Posterior vena cava (tissue), 2 donors: ENCODE results near the gene MARCHF10. TPM values are rescaled to one million over a fixed set of nuclear protein-coding genes. Genes with fewer than 3 reads are reported as not detected.

Source experiments
- DNase-seq: peaks from one replicate; pipeline ENCODE4 v3.0.0-alpha.2; 2020; ENCODE audit warnings: low spot score
- intact Hi-C, 2 donors: fragments of 100-400 bp; cut with DNase I; formaldehyde crosslinking; loops; one replicate each; pipeline versions ENCODE4 v1.14.1 to v1.14.2; 2022 to 2023
- total RNA-seq, 2 donors: library from RNA; stranded (reverse); fragmentation: NEBNext Ultra II Directional; extraction: Animal tissue kit (Norgen Biotek cat#: 25700); gene quantifications; one replicate each; pipeline ENCODE4 v1.2.1, GENCODE V29; 2021
- donor health status: DM: yes; HTN: yes; CAD: no.
- donor health status: DM: yes; HTN: yes; CAD: no.

Gene MARCHF10
- total RNA-seq, 2 donors from 2014 or later, result not detected

- intact Hi-C loops, result no loop called here
- DNase-seq, result no peak
Measured at GRCh38 chr17:62760059-62760944, 47.8 kb downstream of the MARCHF10 start.

GRCh38 chr17:62757500-62757951 lies 50.6 kb downstream of the MARCHF10 start:
- intact Hi-C loops, result no loop called here
- DNase-seq, result no peak

GRCh38 chr17:62756198-62756597 lies 51.9 kb downstream of the MARCHF10 start:
- DNase-seq, result no peak
- intact Hi-C loops, result no loop called here

GRCh38 chr17:62755141-62755851 lies 52.8 kb downstream of the MARCHF10 start:
- intact Hi-C loops, result no loop called here
- DNase-seq, result no peak

GRCh38 chr17:62754631-62755030 lies 53.5 kb downstream of the MARCHF10 start:
- intact Hi-C loops, result no loop called here
- no peak for DNase-seq

- intact Hi-C loops, result no loop called here
- no peak for DNase-seq
Measured at GRCh38 chr17:62753562-62753961, 54.6 kb downstream of the MARCHF10 start.

GRCh38 chr17:62751060-62751691 lies 56.9 kb downstream of the MARCHF10 start:
- no peak for DNase-seq
- intact Hi-C loops, result no loop called here

GRCh38 chr17:62750631-62751051 lies 57.5 kb downstream of the MARCHF10 start:
- no peak for DNase-seq
- intact Hi-C loops, result no loop called here

- intact Hi-C loops, result no loop called here
Measured at GRCh38 chr17:62749926-62750325, 58.2 kb downstream of the MARCHF10 start.

GRCh38 chr17:62746941-62747340 lies 61.2 kb downstream of the MARCHF10 start:
- DNase-seq, result no peak
- intact Hi-C loops, result no loop called here

More at GRCh38 chr17:62749926-62750325, 58.2 kb downstream of the MARCHF10 start:
- DNase-seq, result no peak

GRCh38 chr17:62745806-62746205 lies 62.3 kb downstream of the MARCHF10 start:
- intact Hi-C loops, result no loop called here
- DNase-seq, result no peak

GRCh38 chr17:62744259-62744658 lies 63.9 kb downstream of the MARCHF10 start:
- intact Hi-C loops, result no loop called here
- DNase-seq, result no peak

GRCh38 chr17:62741290-62741689 lies 66.8 kb downstream of the MARCHF10 start:
- DNase-seq, result no peak
- intact Hi-C loops, result no loop called here

GRCh38 chr17:62739645-62740388 lies 68.3 kb downstream of the MARCHF10 start:
- intact Hi-C loops, result no loop called here
- DNase-seq, result no peak

- intact Hi-C loops, result no loop called here
- DNase-seq, result no peak
Measured at GRCh38 chr17:62738281-62738680, 69.8 kb downstream of the MARCHF10 start.

- no peak for DNase-seq
- intact Hi-C loops, result no loop called here
Measured at GRCh38 chr17:62737513-62737912, 70.6 kb downstream of the MARCHF10 start.

GRCh38 chr17:62735044-62735651 lies 73.0 kb downstream of the MARCHF10 start:
- no peak for DNase-seq
- intact Hi-C loops, result no loop called here

- DNase-seq, result no peak
- intact Hi-C loops, result no loop called here
Measured at GRCh38 chr17:62732125-62732524, 76.0 kb downstream of the MARCHF10 start.
